NT2/D1 (cell line): ENCODE data around the gene MCEE.
"Not testable (repeated sequence)": the region's sequence is repeated elsewhere in the genome, so short reads cannot be mapped to it uniquely, and the experiment has no call there.

Experiments
- SUZ12 ChIP-seq: IDR thresholded peaks from 2 replicates; pipeline ENCODE4 v1.6.1; 2011; ENCODE audit not compliant: insufficient read length, insufficient read depth; ENCODE audit errors: extremely low read depth
- YY1 ChIP-seq: IDR thresholded peaks from 2 replicates; pipeline ENCODE4 v1.6.1; 2011; ENCODE audit not compliant: insufficient read length, insufficient read depth
- ZNF274 ChIP-seq: IDR thresholded peaks from 2 replicates; pipeline ENCODE4 v1.6.1; 2011; ENCODE audit warnings: mild to moderate bottlenecking, low read depth, low read length

DNA sequence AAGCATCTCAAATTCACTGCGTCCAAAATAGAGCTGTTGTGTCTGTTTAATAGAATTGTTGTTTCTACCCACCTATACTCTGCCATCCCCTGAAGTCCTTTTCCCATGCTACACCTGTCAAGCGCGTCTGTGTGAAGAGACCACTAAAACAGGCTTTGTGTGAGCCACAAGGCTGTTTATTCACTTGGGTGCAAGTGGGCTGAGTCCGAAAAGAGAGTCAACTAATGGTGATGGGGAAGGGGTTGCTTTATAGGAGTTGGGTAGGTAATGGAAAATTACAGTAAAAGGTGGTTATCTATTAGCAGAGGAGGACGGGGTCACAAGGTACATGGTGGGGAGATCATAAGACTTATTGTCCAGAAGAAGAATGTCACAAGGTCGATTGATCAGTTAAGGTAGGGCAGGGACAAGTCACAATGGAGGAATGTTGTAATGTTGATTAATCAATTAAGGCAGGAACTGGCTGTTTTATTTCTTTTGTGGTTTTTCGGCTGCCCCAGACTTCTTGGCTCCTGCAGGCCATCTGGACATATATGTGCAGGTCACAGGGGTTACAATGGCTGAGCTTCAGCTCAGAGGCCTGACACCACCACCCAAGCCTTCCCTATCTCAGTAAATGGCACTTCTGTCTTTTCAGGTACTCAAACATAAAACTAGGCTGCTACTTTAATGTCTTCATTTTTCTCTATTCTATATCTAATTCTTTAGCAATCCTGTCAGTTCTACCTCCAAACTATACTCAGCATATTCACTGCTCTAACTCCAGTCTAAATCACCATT, 1.5 kb upstream of the MCEE start:
- TF ChIP-seq ZNF274, YY1, SUZ12: not testable (repeated sequence)
